GM18861 (cell line): Measurements from ENCODE around the gene VSIG10.

Source experiments
- ATAC-seq: cut with Tn5 transposase; IDR thresholded peaks from one replicate; pipeline ENCODE4 v1.9.1; 2021; ENCODE audit not compliant: unreplicated experiment

Gene VSIG10

GRCh38 chr12:118061011-118061872 lies 42.6 kb downstream of the VSIG10 start, which contains the start of gene WSB2:
TSS of gene WSB2 (minus strand) at chr12:118061179. CDS start at chr12:118061048, 131 bp downstream.
- peak; percentile 22 for ATAC-seq

- peak; percentile 37 for ATAC-seq
Measured at GRCh38 chr12:118060301-118061010, 43.4 kb downstream of the VSIG10 start.

GRCh38 chr12:118059341-118060191 lies 44.2 kb downstream of the VSIG10 start:
- ATAC-seq = no peak

- no peak for ATAC-seq
Measured at GRCh38 chr12:118058881-118059280, 44.9 kb downstream of the VSIG10 start.

- no peak for ATAC-seq
Measured at GRCh38 chr12:118058227-118058626, 45.6 kb downstream of the VSIG10 start.

GRCh38 chr12:118055865-118056773 lies 47.7 kb downstream of the VSIG10 start:
- no peak for ATAC-seq

- ATAC-seq = peak; percentile 70
Measured at GRCh38 chr12:118055144-118055557, 48.7 kb downstream of the VSIG10 start.

- ATAC-seq = no peak
Measured at GRCh38 chr12:118053071-118053985, 50.5 kb downstream of the VSIG10 start.

GRCh38 chr12:118052324-118053070 lies 51.3 kb downstream of the VSIG10 start:
- ATAC-seq = no peak

GRCh38 chr12:118050972-118051910 lies 52.6 kb downstream of the VSIG10 start:
- ATAC-seq = no peak

- ATAC-seq = no peak
Measured at GRCh38 chr12:118046430-118046829, 57.4 kb downstream of the VSIG10 start.

GRCh38 chr12:118044577-118044976 lies 59.2 kb downstream of the VSIG10 start:
- ATAC-seq = no peak

GRCh38 chr12:118044075-118044474 lies 59.7 kb downstream of the VSIG10 start:
- no peak for ATAC-seq

GRCh38 chr12:118042091-118042490 lies 61.7 kb downstream of the VSIG10 start:
- no peak for ATAC-seq

GRCh38 chr12:118038137-118038536 lies 65.7 kb downstream of the VSIG10 start:
- no peak for ATAC-seq

- ATAC-seq = no peak
Measured at GRCh38 chr12:118036672-118037411, 67.0 kb downstream of the VSIG10 start.
